Parathyroid adenoma (tissue), 2 donors: ENCODE measurements around the gene ARSG.

ENCODE experiments used
- H2AFZ ChIP-seq: fragments of 300-600 bp; sonication (generic); one replicate; pipeline ENCODE4 v1.7.0; 2017; ENCODE audit warnings: antibody characterized with exemption, mild to moderate bottlenecking
- H3K27ac ChIP-seq: fragments of 300-600 bp; sonication (generic); one replicate; pipeline ENCODE4 v1.7.0; 2017
- H3K27me3 ChIP-seq: fragments of 300-600 bp; sonication (generic); one replicate; pipeline ENCODE4 v1.7.0; 2017; ENCODE audit warnings: low read length; ENCODE audit not compliant: control insufficient read depth, insufficient read depth
- H3K36me3 ChIP-seq: fragments of 300-600 bp; sonication (generic); one replicate; pipeline ENCODE4 v1.7.0; 2017; ENCODE audit warnings: low read length; ENCODE audit not compliant: control insufficient read depth, insufficient read depth
- H3K4me1 ChIP-seq: fragments of 300-600 bp; sonication (generic); one replicate; pipeline ENCODE4 v1.7.0; 2017; ENCODE audit warnings: control low read depth
- H3K4me2 ChIP-seq: fragments of 300-600 bp; sonication (generic); one replicate; pipeline ENCODE4 v1.7.0; 2017; ENCODE audit warnings: low read length
- H3K4me3 ChIP-seq: fragments of 300-600 bp; sonication (generic); one replicate; pipeline ENCODE4 v1.7.0; 2017; ENCODE audit warnings: low read depth, low read length
- H3K79me2 ChIP-seq: fragments of 300-600 bp; sonication (generic); one replicate; pipeline ENCODE4 v1.7.0; 2017; ENCODE audit warnings: control low read depth
- H3K9ac ChIP-seq: fragments of 300-600 bp; sonication (generic); one replicate; pipeline ENCODE4 v1.7.0; 2017; ENCODE audit warnings: mild to moderate bottlenecking
- H3K9me3 ChIP-seq: fragments of 300-600 bp; sonication (generic); one replicate; pipeline ENCODE4 v1.7.0; 2017; ENCODE audit warnings: low read length; ENCODE audit not compliant: control insufficient read depth
- CTCF ChIP-seq: fragments of 300-600 bp; sonication (generic); IDR thresholded peaks from one replicate; pipeline ENCODE4 v1.7.0; 2017; ENCODE audit warnings: antibody characterized with exemption, mild to moderate bottlenecking
- donor health status: primary hyperparathyroidism.

The ARSG gene

GRCh38 chr17:68378268-68379176, 87.2 kb downstream of the ARSG start:
- no peak for TF ChIP-seq CTCF
- Histone ChIP-seq H3K27me3 (no peaks in the 10 kb centered on the region), H3K9me3 (no peaks in the 10 kb centered on the region), H3K4me1 (peaks cover 5% of the 10 kb centered on the region), H3K36me3 (no peaks in the 10 kb centered on the region), H3K79me2 (no peaks in the 10 kb centered on the region), H3K4me3 (no peak overlapping the region), H3K4me2 (no peak overlapping the region), H2AFZ (peak overlapping the region; percentile 55), H3K27ac (peak overlapping the region; percentile 85), H3K9ac (no peak overlapping the region)

- Histone ChIP-seq H3K36me3 (no peaks in the 10 kb centered on the region), H3K79me2 (no peaks in the 10 kb centered on the region), H3K4me1 (peaks cover 5% of the 10 kb centered on the region), H3K9me3 (no peaks in the 10 kb centered on the region), H3K27ac (peak overlapping the region; percentile 85), H2AFZ (no peak overlapping the region), H3K27me3 (no peaks in the 10 kb centered on the region), H3K4me3 (no peak overlapping the region), H3K4me2 (no peak overlapping the region), H3K9ac (no peak overlapping the region)
- TF ChIP-seq CTCF = no peak
Measured at GRCh38 chr17:68379177-68379510, 87.8 kb downstream of the ARSG start.

DNA sequence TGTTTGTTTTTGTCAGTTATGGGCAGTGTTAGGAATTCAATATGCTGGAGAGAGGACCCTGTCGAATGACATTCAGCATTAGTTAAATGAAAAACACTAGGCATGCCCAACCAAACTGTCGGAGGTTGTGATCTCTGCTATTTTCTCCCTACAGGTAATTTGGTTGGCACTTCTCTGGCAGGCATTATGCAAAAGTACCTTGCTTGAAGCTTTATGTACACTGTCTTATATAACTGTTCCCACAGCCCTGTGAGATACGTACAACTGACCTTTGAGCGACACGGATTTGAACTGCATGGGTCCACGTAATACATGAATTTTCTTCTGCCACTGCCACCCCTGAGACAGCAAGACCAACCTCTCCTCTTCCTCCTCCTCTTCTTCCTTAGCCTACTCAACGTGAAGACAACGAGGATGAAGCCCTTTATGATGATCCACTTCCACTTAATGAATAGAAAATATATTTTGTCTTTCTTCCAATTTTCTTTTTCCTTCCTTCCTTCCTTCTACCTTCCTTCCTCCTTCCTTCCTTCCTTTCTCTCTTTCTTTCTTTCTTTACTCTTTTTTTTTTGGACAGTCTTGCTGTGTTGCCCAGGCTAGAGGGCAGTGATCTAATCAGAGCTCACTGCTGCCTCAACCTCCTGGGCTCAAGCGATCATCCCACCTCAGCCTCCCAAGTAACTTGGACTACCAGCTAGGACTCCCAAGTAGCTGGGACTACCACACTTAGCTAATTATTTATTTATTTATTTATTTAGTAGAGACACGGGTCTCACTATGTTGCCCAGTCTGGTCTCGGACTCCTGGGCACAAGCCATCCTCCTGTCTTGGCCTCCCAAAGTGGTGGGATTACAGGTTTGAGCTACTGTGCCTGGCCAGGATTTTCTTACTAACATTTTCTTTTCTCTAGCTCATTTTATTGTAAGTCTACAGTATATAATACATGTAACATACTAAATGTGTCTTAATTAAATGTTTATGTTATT, 88.7 kb downstream of the ARSG start:
- no peak for TF ChIP-seq CTCF
- no peak overlapping the region for H3K4me3 ChIP-seq
- no peaks in the 10 kb centered on the region for H3K36me3 ChIP-seq
- no peak overlapping the region for H3K4me2 ChIP-seq
- H3K79me2 ChIP-seq = no peaks in the 10 kb centered on the region
- peak overlapping the region; percentile 85 for H3K27ac ChIP-seq
- no peaks in the 10 kb centered on the region for H3K27me3 ChIP-seq
- H3K9me3 ChIP-seq = no peaks in the 10 kb centered on the region
- H3K9ac ChIP-seq = no peak overlapping the region
- H3K4me1 ChIP-seq = peaks cover 5% of the 10 kb centered on the region
- no peak overlapping the region for H2AFZ ChIP-seq

- H3K4me3 ChIP-seq = no peak overlapping the region
- no peaks in the 10 kb centered on the region for H3K79me2 ChIP-seq
- no peaks in the 10 kb centered on the region for H3K36me3 ChIP-seq
- H3K27me3 ChIP-seq = no peaks in the 10 kb centered on the region
- H3K9ac ChIP-seq = no peak overlapping the region
- no peak overlapping the region for H3K27ac ChIP-seq
- no peak overlapping the region for H3K4me2 ChIP-seq
- H3K9me3 ChIP-seq = no peaks in the 10 kb centered on the region
- no peak for TF ChIP-seq CTCF
- H3K4me1 ChIP-seq = peaks cover 5% of the 10 kb centered on the region
- no peak overlapping the region for H2AFZ ChIP-seq
Measured at GRCh38 chr17:68381076-68381900, 90.0 kb downstream of the ARSG start.
